Esophagus muscularis mucosa (tissue), 4 donors: ENCODE data around the gene RAB11FIP2. TPM values are rescaled to one million over a fixed set of nuclear protein-coding genes. Genes with fewer than 3 reads are reported as not detected.

Experiments used
- DNase-seq: peaks from one replicate; pipeline ENCODE4 v3.0.0-alpha.2; 2017; ENCODE audit errors: extremely low spot score
- H3K27ac ChIP-seq, 4 donors: fragments of 200-600 bp; sonication (generic); replicated peaks in 1 of 4; 1 replicate in 3 of 4; 2 replicates in 1 of 4; pipeline ENCODE4 v1.5.1; 2016 to 2019; ENCODE audit warnings: mild to moderate bottlenecking in 1 of 4
- H3K27me3 ChIP-seq, 4 donors: fragments of 200-600 bp; sonication (generic); one replicate each; pipeline versions ENCODE4 v1.5.1 to v1.6.0; 2016 to 2019
- H3K36me3 ChIP-seq, 4 donors: fragments of 200-600 bp; sonication (generic); one replicate each; pipeline ENCODE4 v1.5.1; 2016 to 2019
- H3K4me1 ChIP-seq, 4 donors: fragments of 200-600 bp; sonication (generic); one replicate each; pipeline ENCODE4 v1.5.1; 2016 to 2019
- H3K4me3 ChIP-seq, 4 donors: fragments of 200-600 bp; sonication (generic); 1 replicate in 2 of 4; 2 replicates in 2 of 4; pipeline ENCODE4 v1.5.1; 2016 to 2019; ENCODE audit warnings: mild to moderate bottlenecking in 4 of 4, moderate library complexity in 1 of 4
- H3K9me3 ChIP-seq, 4 donors: fragments of 200-600 bp; sonication (generic); 1 replicate in 3 of 4; 2 replicates in 1 of 4; pipeline ENCODE4 v1.5.1; 2016 to 2019
- CTCF ChIP-seq, 3 experiments: fragments of 200-600 bp in 2 of 3; fragments of 450-650 bp in 1 of 3; sonication (generic) in 2 of 3; IDR thresholded peaks; one replicate each; pipeline ENCODE4 v1.5.1; 2017 to 2019; ENCODE audit warnings: antibody characterized with exemption in 3 of 3, mild to moderate bottlenecking in 2 of 3, moderate library complexity in 1 of 3
- EP300 ChIP-seq: sonication (generic); formaldehyde crosslinking; IDR thresholded peaks from one replicate; pipeline ENCODE4 v1.6.1; 2017; ENCODE audit warnings: antibody characterized with exemption
- POLR2A ChIP-seq: fragments of 450-650 bp; IDR thresholded peaks from one replicate; pipeline ENCODE4 v1.6.1; 2017; ENCODE audit warnings: antibody characterized with exemption, moderate library complexity, mild to moderate bottlenecking, low read depth
- POLR2AphosphoS5 ChIP-seq, 2 donors: sonication (generic); formaldehyde crosslinking; IDR thresholded peaks; one replicate each; pipeline ENCODE4 v1.6.1; 2017; ENCODE audit warnings: antibody characterized with exemption in 2 of 2
- WGBS: methylation state at CpG from one replicate; pipeline ENCODE4 v1.1.5; 2018; 5-methylcytosine and 5-hydroxymethylcytosine counted together
- intact Hi-C: fragments of 100-400 bp; cut with DNase I; formaldehyde crosslinking; loops from one replicate; pipeline ENCODE4 v1.15.1; 2023
- total RNA-seq, 4 donors: library from RNA; depleted of rRNA; stranded (reverse); fragments of >200 nt; gene quantifications; one replicate each; pipeline versions ENCODE4 v1.1.0 to v1.2.1, GENCODE V29; 2016

RAB11FIP2 gene
- total RNA-seq, 4 donors from 2014 or later, result 34.8 to 46.5 (median 38.8) TPM

GRCh38 chr10:118012952-118013525 is 33.7 kb downstream of the RAB11FIP2 start:
- intact Hi-C loops, result no loop called here
- DNase-seq, result no peak
- Histone ChIP-seq H3K27me3 (no peaks in the 10 kb centered on the region), H3K4me1 (no peaks in the 10 kb centered on the region), H3K4me3 (no peak overlapping the region), H3K9me3 (no peaks in the 10 kb centered on the region), H3K27ac (no peak overlapping the region), H3K36me3 (peaks cover 0 to 37% (median 13%) of the 10 kb centered on the region in 4 donors)
- TF ChIP-seq EP300, result no peak
- TF ChIP-seq CTCF (IDR thresholded peaks at IDR 0.05), result no peak
- TF ChIP-seq POLR2A, result no peak
- TF ChIP-seq POLR2AphosphoS5 (IDR thresholded peaks at IDR 0.05), result no peak

GRCh38 chr10:118007773-118008172 is 39.0 kb downstream of the RAB11FIP2 start:
- intact Hi-C loops, result no loop called here
- Histone ChIP-seq H3K27ac (no peak overlapping the region), H3K36me3 (peaks cover 0 to 52% (median 18%) of the 10 kb centered on the region in 4 donors), H3K4me1 (no peaks in the 10 kb centered on the region), H3K27me3 (no peaks in the 10 kb centered on the region), H3K4me3 (no peak overlapping the region), H3K9me3 (no peaks in the 10 kb centered on the region)
- 96% methylated on average over 3 of the region's 3 CpGs for WGBS
- TF ChIP-seq POLR2AphosphoS5 (IDR thresholded peaks at IDR 0.05) (no peak), POLR2A (no peak), CTCF (IDR thresholded peaks at IDR 0.05) (no peak), EP300 (no peak)
- DNase-seq, result no peak

GRCh38 chr10:118003126-118003525 is 43.6 kb downstream of the RAB11FIP2 start:
- 75% methylated on average over 1 of the region's 1 CpG for WGBS
- intact Hi-C loops, result no loop called here
- Histone ChIP-seq H3K27me3 (no peaks in the 10 kb centered on the region), H3K9me3 (no peaks in the 10 kb centered on the region), H3K4me3 (no peak overlapping the region), H3K4me1 (no peaks in the 10 kb centered on the region), H3K36me3 (peaks cover 0 to 48% (median 15%) of the 10 kb centered on the region in 4 donors), H3K27ac (no peak overlapping the region)
- no peak for TF ChIP-seq EP300
- TF ChIP-seq POLR2A, result no peak
- TF ChIP-seq CTCF (IDR thresholded peaks at IDR 0.05), result no peak
- TF ChIP-seq POLR2AphosphoS5 (IDR thresholded peaks at IDR 0.05), result no peak
- no peak for DNase-seq

- H3K4me3 ChIP-seq, result no peak overlapping the region
- no peak for DNase-seq
- no peaks in the 10 kb centered on the region for H3K9me3 ChIP-seq
- no peaks in the 10 kb centered on the region for H3K27me3 ChIP-seq
- 87% methylated on average over 6 of the region's 6 CpGs for WGBS
- no peaks in the 10 kb centered on the region for H3K4me1 ChIP-seq
- H3K27ac ChIP-seq, result no peak overlapping the region
- TF ChIP-seq EP300 (no peak), POLR2AphosphoS5 (IDR thresholded peaks at IDR 0.05) (no peak), POLR2A (no peak), CTCF (IDR thresholded peaks at IDR 0.05) (no peak)
- intact Hi-C loops, result no loop called here
- H3K36me3 ChIP-seq, result peaks cover 0 to 43% (median 9%) of the 10 kb centered on the region in 4 donors
These were observed 44.2 kb downstream of the RAB11FIP2 start for GRCh38 chr10:118002581-118002980.

- intact Hi-C loops, result no loop called here
- Histone ChIP-seq H3K27me3 (no peaks in the 10 kb centered on the region), H3K9me3 (no peaks in the 10 kb centered on the region), H3K4me1 (no peaks in the 10 kb centered on the region), H3K36me3 (peaks cover 0 to 13% (median 2%) of the 10 kb centered on the region in 4 donors), H3K27ac (no peak overlapping the region), H3K4me3 (no peak overlapping the region)
- DNase-seq, result no peak
- WGBS, result 86% methylated on average over 1 of the region's 1 CpG
- TF ChIP-seq EP300 (no peak), POLR2AphosphoS5 (IDR thresholded peaks at IDR 0.05) (no peak), CTCF (IDR thresholded peaks at IDR 0.05) (no peak), POLR2A (no peak)
These were observed 49.1 kb downstream of the RAB11FIP2 start for GRCh38 chr10:117997673-117998072.
